GM23338 (cell line): ENCODE results near the gene HES3. TPM values are rescaled to one million over a fixed set of nuclear protein-coding genes. Genes with fewer than 3 reads are reported as not detected.
A peak's percentile ranks its signal among the peaks of the same experiment; 100 is the strongest.

Experiments
- ATAC-seq: fragments of 200-7000 bp; cut with Tn5 transposase; 3 replicates; pipeline ENCODE4 v1.9.1; 2020
- DNase-seq: peaks from one replicate; pipeline ENCODE4 v3.0.0-alpha.2; 2015; ENCODE audit warnings: low spot score
- H2AFZ ChIP-seq: fragments of 200-600 bp; sonication (generic); 2 replicates; pipeline ENCODE4 v1.8.0; 2016; ENCODE audit warnings: antibody characterized with exemption, mild to moderate bottlenecking, moderate library complexity
- H3F3A ChIP-seq: fragments of 200-600 bp; sonication (generic); replicated peaks from 2 replicates; pipeline ENCODE4 v1.8.0; 2017; ENCODE audit warnings: antibody characterized with exemption, mixed run types, low read depth
- H3K27ac ChIP-seq: fragments of 200-600 bp; sonication (generic); 2 replicates; pipeline ENCODE4 v1.6.1; 2016; ENCODE audit warnings: low read depth
- H3K27me3 ChIP-seq: fragments of 200-600 bp; sonication (generic); 2 replicates; pipeline ENCODE4 v1.8.0; 2016; ENCODE audit warnings: mild to moderate bottlenecking, mixed run types, moderate library complexity; ENCODE audit not compliant: insufficient read depth
- H3K36me3 ChIP-seq: fragments of 200-600 bp; sonication (generic); 2 replicates; pipeline ENCODE4 v1.8.0; 2016; ENCODE audit warnings: mild to moderate bottlenecking; ENCODE audit not compliant: insufficient read depth
- H3K4me1 ChIP-seq: fragments of 200-600 bp; sonication (generic); 2 replicates; pipeline ENCODE4 v1.8.0; 2016; ENCODE audit warnings: mild to moderate bottlenecking, moderate library complexity; ENCODE audit not compliant: insufficient read depth
- H3K4me2 ChIP-seq: fragments of 200-600 bp; sonication (generic); 2 replicates; pipeline ENCODE4 v1.7.1; 2017; ENCODE audit warnings: mixed run types
- H3K4me3 ChIP-seq: fragments of 200-600 bp; sonication (generic); 2 replicates; pipeline ENCODE4 v1.6.1; 2016; ENCODE audit warnings: mixed run types
- H3K79me2 ChIP-seq: fragments of 200-600 bp; sonication (generic); replicated peaks from 2 replicates; pipeline ENCODE4 v1.8.0; 2017; ENCODE audit warnings: mild to moderate bottlenecking; ENCODE audit not compliant: insufficient read depth
- H3K9me2 ChIP-seq: fragments of 200-600 bp; sonication (generic); 2 replicates; pipeline ENCODE4 v1.8.0; 2017; ENCODE audit not compliant: insufficient read depth
- H4K20me1 ChIP-seq: fragments of 200-600 bp; sonication (generic); replicated peaks from 2 replicates; pipeline ENCODE4 v1.8.0; 2017; ENCODE audit warnings: mild to moderate bottlenecking; ENCODE audit not compliant: insufficient read depth
- H3K27ac Mint-ChIP-seq: 2 replicates; pipeline ENCODE4 v1.8.0; 2020; ENCODE audit warnings: inconsistent platforms, mild to moderate bottlenecking, moderate library complexity, mixed read lengths
- H3K27me3 Mint-ChIP-seq: 3 replicates; pipeline ENCODE4 v1.8.0; 2022; ENCODE audit warnings: low read depth, mild to moderate bottlenecking, moderate library complexity, mixed read lengths, inconsistent platforms; ENCODE audit not compliant: insufficient read depth, poor library complexity
- H3K36me3 Mint-ChIP-seq: 3 replicates; pipeline ENCODE4 v1.8.0; 2021; ENCODE audit warnings: low read depth, mild to moderate bottlenecking, inconsistent platforms, moderate library complexity, mixed read lengths
- H3K4me1 Mint-ChIP-seq: 3 replicates; pipeline ENCODE4 v1.8.0; 2020; ENCODE audit warnings: mild to moderate bottlenecking, inconsistent platforms, mixed read lengths
- H3K4me3 Mint-ChIP-seq: 3 replicates; pipeline ENCODE4 v1.8.0; 2021; ENCODE audit warnings: moderate library complexity, mild to moderate bottlenecking, inconsistent platforms, mixed read lengths
- H3K9me3 Mint-ChIP-seq: 3 replicates; pipeline ENCODE4 v1.8.0; 2020; ENCODE audit warnings: moderate library complexity, mild to moderate bottlenecking, inconsistent platforms, mixed read lengths
- CREB1 ChIP-seq: fragments of 250-450 bp; sonication (Bioruptor Pico); IDR thresholded peaks from 2 replicates; pipeline ENCODE4 v1.5.0; 2020; ENCODE audit warnings: low read depth, mild to moderate bottlenecking, moderate library complexity
- CTCF ChIP-seq, 2 experiments: fragments of 200-600 bp in 1 of 2; sonication (generic) in 1 of 2; conservative IDR thresholded peaks; 2 replicates each; pipeline versions ENCODE4 v1.5.1 to v1.6.1; 2016 to 2017; ENCODE audit warnings: antibody characterized with exemption in 2 of 2, low read depth in 2 of 2, mild to moderate bottlenecking in 2 of 2, moderate library complexity in 1 of 2
- ETS1 ChIP-seq: IDR thresholded peaks from 2 replicates; pipeline ENCODE4 v1.6.1; 2016; ENCODE audit warnings: antibody characterized with exemption
- EZH2 ChIP-seq: fragments of 200-600 bp; sonication (generic); IDR thresholded peaks from one replicate; pipeline ENCODE4 v1.8.0; 2017; ENCODE audit warnings: antibody characterized with exemption, mild to moderate bottlenecking, low read depth; ENCODE audit not compliant: unreplicated experiment
- JUNB ChIP-seq: IDR thresholded peaks from one replicate; pipeline ENCODE4 v1.6.1; 2016; ENCODE audit warnings: antibody characterized with exemption; ENCODE audit not compliant: unreplicated experiment
- NANOG ChIP-seq: IDR thresholded peaks from 2 replicates; pipeline ENCODE4 v1.6.1; 2016; ENCODE audit warnings: antibody characterized with exemption, borderline replicate concordance
- POLR2AphosphoS5 ChIP-seq: IDR thresholded peaks from 2 replicates; pipeline ENCODE4 v1.6.1; 2016; ENCODE audit warnings: antibody characterized with exemption, low read depth
- REST ChIP-seq: IDR thresholded peaks from one replicate; pipeline ENCODE4 v1.6.1; 2018; ENCODE audit warnings: antibody characterized with exemption; ENCODE audit not compliant: unreplicated experiment
- STAT1 ChIP-seq: IDR thresholded peaks from one replicate; pipeline ENCODE4 v1.6.1; 2016; ENCODE audit warnings: antibody characterized with exemption; ENCODE audit not compliant: unreplicated experiment
- ZNF114 ChIP-seq: fragments of 250-450 bp; sonication (Bioruptor Pico); IDR thresholded peaks from 2 replicates; pipeline ENCODE4 v1.5.0; 2020; ENCODE audit warnings: mild to moderate bottlenecking, moderate library complexity
- ZNF331 ChIP-seq: fragments of 250-450 bp; sonication (Bioruptor Pico); IDR thresholded peaks from 2 replicates; pipeline ENCODE4 v1.5.0; 2020; ENCODE audit warnings: low read depth, mild to moderate bottlenecking, moderate library complexity
- polyA plus RNA-seq: library from polyadenylated mRNA; unstranded; fragments of >200 nt; fragmentation: Nextera tagmentation; extraction: Ambion mirVana; gene quantifications from 2 replicates; pipeline ENCODE4 v1.2.1, GENCODE V29; 2016
- total RNA-seq: library from RNA; depleted of rRNA; stranded (reverse); fragments of >200 nt; shearing (Covaris generic); gene quantifications from 2 replicates; pipeline ENCODE4 v1.2.3, GENCODE V29; 2014

Gene HES3
- total and polyA plus RNA-seq, 2 experiments from 2014 or later = 7.1 to 50.4 TPM

- peaks cover 17% of the 10 kb centered on the region for H3K4me1 Mint-ChIP-seq
These were observed 24.4 kb downstream of the HES3 start for GRCh38 chr1:6268415-6268814.

GRCh38 chr1:6269296-6269695, 25.3 kb downstream of the HES3 start:
- H3K9me3 Mint-ChIP-seq = no peaks in the 10 kb centered on the region
- ATAC-seq (no peak), DNase-seq (no peak)
- H3K36me3 Mint-ChIP-seq = no peaks in the 10 kb centered on the region
- no peak overlapping the region for H3K27ac Mint-ChIP-seq
- Histone ChIP-seq H3K4me3 (no peak overlapping the region), H3K9me2 (no peaks in the 10 kb centered on the region), H2AFZ (no peak overlapping the region), H3K27ac (no peak overlapping the region), H3K27me3 (no peaks in the 10 kb centered on the region), H4K20me1 (no peaks in the 10 kb centered on the region; the same call in 1 of the 2 replicates), H3K4me1 (peaks cover 5% of the 10 kb centered on the region; the same call in 1 of the 2 replicates), H3K4me2 (no peak overlapping the region), H3K79me2 (no peaks in the 10 kb centered on the region), H3K36me3 (no peaks in the 10 kb centered on the region), H3F3A (peaks cover 5% of the 10 kb centered on the region; the same call in 1 of the 2 replicates)
- H3K4me1 Mint-ChIP-seq = peaks cover 21% of the 10 kb centered on the region
- peaks cover 13% of the 10 kb centered on the region for H3K27me3 Mint-ChIP-seq
- H3K4me3 Mint-ChIP-seq = no peak overlapping the region
- no peak for TF ChIP-seq ZNF331 (CRISPR knock-in tag)
- no peak for TF ChIP-seq CTCF (conservative IDR thresholded peaks at IDR 0.05; ENCODE audit: low read depth in 2 of 2)
- no peak for TF ChIP-seq CREB1 (CRISPR knock-in tag)
- no peak for TF ChIP-seq ZNF114 (CRISPR knock-in tag)
- TF ChIP-seq STAT1 = no peak
- TF ChIP-seq NANOG = no peak
- no peak for TF ChIP-seq POLR2AphosphoS5
- TF ChIP-seq EZH2 = no peak
- TF ChIP-seq ETS1 = no peak
- no peak for TF ChIP-seq REST
- TF ChIP-seq JUNB = no peak

More at GRCh38 chr1:6268415-6268814, 24.4 kb downstream of the HES3 start:
- Histone ChIP-seq H3K9me2 (no peaks in the 10 kb centered on the region), H3K36me3 (no peaks in the 10 kb centered on the region), H4K20me1 (no peaks in the 10 kb centered on the region; the same call in 1 of the 2 replicates), H3K79me2 (no peaks in the 10 kb centered on the region), H3K4me3 (no peak overlapping the region), H3K27me3 (no peaks in the 10 kb centered on the region), H2AFZ (no peak overlapping the region), H3K27ac (no peak overlapping the region), H3F3A (peaks cover 5% of the 10 kb centered on the region; the same call in 1 of the 2 replicates), H3K4me1 (peaks cover 5% of the 10 kb centered on the region; the same call in 1 of the 2 replicates), H3K4me2 (no peak overlapping the region)
- Mint-ChIP-seq H3K9me3 (no peaks in the 10 kb centered on the region), H3K27ac (no peak overlapping the region), H3K27me3 (peaks cover 15% of the 10 kb centered on the region), H3K36me3 (no peaks in the 10 kb centered on the region), H3K4me3 (no peak overlapping the region)
- ATAC-seq (peak; percentile 78), DNase-seq (peak; percentile 78)
- TF ChIP-seq NANOG (no peak), CTCF (conservative IDR thresholded peaks at IDR 0.05; ENCODE audit: low read depth in 2 of 2) (peak; percentile 32 to 67; a peak in 2 of 4 replicates)
